Endodermal cell (in vitro differentiated cells): ENCODE results near the gene USP33. TPM values are rescaled to one million over a fixed set of nuclear protein-coding genes. Genes with fewer than 3 reads are reported as not detected.
A peak's percentile ranks its signal among the peaks of the same experiment; 100 is the strongest.

Experiments
- DNase-seq: peaks from one replicate; pipeline ENCODE4 v3.0.0-alpha.2; 2017
- H3K27ac ChIP-seq: 2 replicates; pipeline ENCODE4 v1.5.1; 2013; ENCODE audit warnings: mild to moderate bottlenecking, low read depth, low read length, moderate library complexity
- H3K27me3 ChIP-seq: 2 replicates; pipeline ENCODE4 v1.6.1; 2013; ENCODE audit warnings: mild to moderate bottlenecking, low read length, moderate library complexity; ENCODE audit not compliant: insufficient read depth, control insufficient read depth, poor library complexity, severe bottlenecking
- H3K36me3 ChIP-seq: 2 replicates; pipeline ENCODE4 v1.7.0; 2013; ENCODE audit warnings: mild to moderate bottlenecking, low read length, moderate library complexity; ENCODE audit not compliant: control insufficient read depth, insufficient read depth
- H3K4me1 ChIP-seq: one replicate; pipeline ENCODE4 v1.7.0; 2013; ENCODE audit warnings: low read length; ENCODE audit not compliant: control insufficient read depth, insufficient read depth
- H3K4me3 ChIP-seq: 2 replicates; pipeline ENCODE4 v1.5.1; 2013; ENCODE audit warnings: mild to moderate bottlenecking, low read length, moderate library complexity
- H3K9ac ChIP-seq: 2 replicates; pipeline ENCODE4 v1.6.1; 2013; ENCODE audit warnings: mild to moderate bottlenecking, low read length, moderate library complexity; ENCODE audit not compliant: poor library complexity, severe bottlenecking; ENCODE audit errors: extremely low read depth
- H3K9me3 ChIP-seq: 2 replicates; pipeline ENCODE4 v1.6.1; 2013; ENCODE audit warnings: mild to moderate bottlenecking, low read length, moderate library complexity; ENCODE audit not compliant: control insufficient read depth
- H3K27ac Mint-ChIP-seq: 2 replicates; pipeline ENCODE4 v1.8.0; 2020; ENCODE audit warnings: mixed read lengths
- H3K27me3 Mint-ChIP-seq: 2 replicates; pipeline ENCODE4 v1.8.0; 2021; ENCODE audit warnings: mild to moderate bottlenecking, mixed read lengths; ENCODE audit not compliant: insufficient read depth
- H3K36me3 Mint-ChIP-seq: 2 replicates; pipeline ENCODE4 v1.8.0; 2020; ENCODE audit warnings: low read depth, mixed read lengths
- H3K4me1 Mint-ChIP-seq: 2 replicates; pipeline ENCODE4 v1.8.0; 2020; ENCODE audit warnings: mixed read lengths
- H3K4me3 Mint-ChIP-seq: 2 replicates; pipeline ENCODE4 v1.8.0; 2020; ENCODE audit warnings: mild to moderate bottlenecking, moderate library complexity, mixed read lengths
- H3K9me3 Mint-ChIP-seq: 2 replicates; pipeline ENCODE4 v1.8.0; 2020; ENCODE audit warnings: mild to moderate bottlenecking, mixed read lengths
- CTCF ChIP-seq: fragments of 200-600 bp; sonication (generic); conservative IDR thresholded peaks from 2 replicates; pipeline ENCODE4 v1.5.0; 2021; ENCODE audit warnings: antibody characterized with exemption, mild to moderate bottlenecking
- WGBS, 2 experiments: methylation state at CpG; one replicate each; pipeline versions ENCODE4 v1.1.5 to v1.1.7; 2013; ENCODE audit warnings: missing lambda C conversion rate in 2 of 2, mixed read lengths in 1 of 2; ENCODE audit not compliant: insufficient coverage in 1 of 2, insufficient read length in 1 of 2; 5-methylcytosine and 5-hydroxymethylcytosine counted together
- total RNA-seq, 2 donors: library from RNA; stranded (reverse); fragmentation: NEBNext Ultra II Directional in 1 of 2; extraction: Animal tissue kit (Norgen Biotek cat#: 25700) in 1 of 2; gene quantifications; 2 replicates in 1 of 2; 3 replicates in 1 of 2; pipeline ENCODE4 v1.2.1, GENCODE V29; 2021

USP33 gene
- total RNA-seq, 2 donors from 2014 or later = 61.8 to 67.6 TPM

GRCh38 chr1:77655431-77655974 lies 104.1 kb downstream of the USP33 start:
- H3K4me3 Mint-ChIP-seq = no peak overlapping the region
- no peak for TF ChIP-seq CTCF
- no peak for DNase-seq
- Histone ChIP-seq H3K27ac (no peak overlapping the region), H3K4me1 (no peaks in the 10 kb centered on the region), H3K9ac (peak overlapping the region; percentile 30), H3K4me3 (peak overlapping the region; percentile 37), H3K36me3 (peaks cover 20% of the 10 kb centered on the region), H3K27me3 (no peaks in the 10 kb centered on the region), H3K9me3 (peaks cover 34% of the 10 kb centered on the region)
- H3K27ac Mint-ChIP-seq = peak overlapping the region; percentile 35
- 64 to 82% methylated on average over 2 of the region's 2 CpGs for WGBS, 2 experiments
- peaks cover 18% of the 10 kb centered on the region for H3K4me1 Mint-ChIP-seq
- H3K9me3 Mint-ChIP-seq = peaks cover 27% of the 10 kb centered on the region
- H3K27me3 Mint-ChIP-seq = no peaks in the 10 kb centered on the region
- peaks cover 37% of the 10 kb centered on the region for H3K36me3 Mint-ChIP-seq

DNA sequence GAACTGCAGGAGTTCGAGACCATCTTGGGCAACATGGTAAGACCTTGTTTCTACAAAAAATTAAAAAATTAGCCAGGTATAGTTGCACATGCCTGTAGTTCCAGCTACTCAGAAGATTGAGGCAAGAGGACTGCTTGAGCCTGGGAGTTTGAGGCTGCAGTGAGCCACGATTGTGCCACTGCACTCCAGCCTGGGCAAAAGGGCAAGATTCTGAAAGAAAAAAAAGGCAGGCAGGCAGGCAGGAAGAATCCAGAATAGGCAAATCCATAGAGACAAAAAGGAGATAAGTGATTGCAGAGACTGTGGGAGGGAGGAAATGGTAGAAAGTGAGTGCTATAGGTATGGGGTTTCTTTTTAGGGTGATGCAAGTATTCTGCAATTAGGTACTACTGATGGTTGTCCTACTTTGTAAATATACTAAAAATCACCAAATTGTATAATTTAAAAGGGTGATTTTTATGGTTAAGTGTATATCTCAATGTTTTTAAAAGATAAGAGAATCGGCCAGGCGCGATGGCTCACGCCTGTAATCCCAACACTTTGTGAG lies 106.6 kb downstream of the USP33 start:
- H3K9me3 Mint-ChIP-seq = peaks cover 50% of the 10 kb centered on the region
- Histone ChIP-seq H3K4me3 (no peak overlapping the region), H3K4me1 (no peaks in the 10 kb centered on the region), H3K36me3 (peaks cover 29% of the 10 kb centered on the region), H3K27ac (no peak overlapping the region), H3K27me3 (no peaks in the 10 kb centered on the region), H3K9ac (no peak overlapping the region), H3K9me3 (peaks cover 51% of the 10 kb centered on the region)
- H3K27me3 Mint-ChIP-seq = no peaks in the 10 kb centered on the region
- DNase-seq = no peak
- WGBS, 2 experiments = 92 to 93% methylated on average over 6 of the region's 6 CpGs
- peaks cover 18% of the 10 kb centered on the region for H3K4me1 Mint-ChIP-seq
- no peak for TF ChIP-seq CTCF
- peaks cover 54% of the 10 kb centered on the region for H3K36me3 Mint-ChIP-seq
- no peak overlapping the region for H3K27ac Mint-ChIP-seq
- H3K4me3 Mint-ChIP-seq = no peak overlapping the region

- Histone ChIP-seq H3K9me3 (peaks cover 56% of the 10 kb centered on the region), H3K4me3 (no peak overlapping the region), H3K9ac (no peak overlapping the region), H3K4me1 (no peaks in the 10 kb centered on the region), H3K36me3 (peaks cover 33% of the 10 kb centered on the region), H3K27me3 (no peaks in the 10 kb centered on the region), H3K27ac (no peak overlapping the region)
- no peak for DNase-seq
- TF ChIP-seq CTCF = no peak
- peaks cover 50% of the 10 kb centered on the region for H3K9me3 Mint-ChIP-seq
- H3K4me1 Mint-ChIP-seq = peaks cover 17% of the 10 kb centered on the region
- H3K36me3 Mint-ChIP-seq = peaks cover 56% of the 10 kb centered on the region
- no peaks in the 10 kb centered on the region for H3K27me3 Mint-ChIP-seq
- no peak overlapping the region for H3K4me3 Mint-ChIP-seq
- H3K27ac Mint-ChIP-seq = no peak overlapping the region
Observed at GRCh38 chr1:77652268-77652667, 107.4 kb downstream of the USP33 start.
